Panc1 (cell line): Measurements from ENCODE around the gene SLC25A46. TPM values are rescaled to one million over a fixed set of nuclear protein-coding genes. Genes with fewer than 3 reads are reported as not detected.

Experiments used
- ATAC-seq: fragments of 200-7000 bp; cut with Tn5 transposase; 2 replicates; pipeline ENCODE4 v1.9.1; 2020; ENCODE audit warnings: mild to moderate bottlenecking, moderate library complexity
- BruUV-seq: library from RNA; stranded (reverse); fragments of 400-500 nt; replicated peaks from 2 replicates; lab custom pipeline; 2021; lab: Mats Ljungman, UMichigan
- CTCF ChIA-PET: fragments of 300-600 bp; sonication (Branson Sonifier 250); formaldehyde crosslinking; loops from one replicate; lab custom pipeline; 2022; ENCODE audit warnings: antibody characterized with exemption; lab: Charles Lee
- POLR2A ChIA-PET: fragments of 300-600 bp; sonication (Branson Sonifier 250); formaldehyde crosslinking; loops from one replicate; lab custom pipeline; 2022; ENCODE audit warnings: antibody characterized with exemption; lab: Charles Lee
- DNase-seq: peaks from one replicate; pipeline ENCODE4 v3.0.0-alpha.2; 2010; ENCODE audit warnings: low read depth, low spot score
- H3K27ac ChIP-seq: 2 replicates; pipeline ENCODE4 v1.5.1; 2011; ENCODE audit warnings: mild to moderate bottlenecking, low read length, inconsistent platforms
- H3K27me3 ChIP-seq: fragments of 200-500 bp; sonication (Bioruptor generic); 2 replicates; pipeline ENCODE4 v1.6.0; 2014; ENCODE audit warnings: low read length, inconsistent platforms; ENCODE audit not compliant: control insufficient read depth, insufficient read depth
- H3K36me3 ChIP-seq: fragments of 200-500 bp; sonication (Bioruptor generic); 2 replicates; pipeline ENCODE4 v1.5.1; 2014; ENCODE audit warnings: inconsistent platforms, mild to moderate bottlenecking, low read length, moderate library complexity; ENCODE audit not compliant: control insufficient read depth, insufficient read depth
- H3K4me1 ChIP-seq: 2 replicates; pipeline ENCODE4 v1.5.1; 2011; ENCODE audit warnings: inconsistent platforms, mild to moderate bottlenecking, low read length, moderate library complexity; ENCODE audit not compliant: control insufficient read depth, insufficient read depth
- H3K4me3 ChIP-seq, 2 experiments: 2 replicates each; pipeline ENCODE4 v1.5.1; 2011 to 2012; ENCODE audit warnings: low read depth in 2 of 2, low read length in 2 of 2, mild to moderate bottlenecking in 2 of 2, inconsistent platforms in 1 of 2, moderate library complexity in 1 of 2
- H3K9me3 ChIP-seq: fragments of 200-500 bp; sonication (Bioruptor generic); 2 replicates; pipeline ENCODE4 v1.5.1; 2014; ENCODE audit warnings: low read depth, mild to moderate bottlenecking, inconsistent platforms, low read length, moderate library complexity; ENCODE audit not compliant: control insufficient read depth, insufficient read depth
- CTCF ChIP-seq: fragments of 450-650 bp; IDR thresholded peaks from 2 replicates; pipeline ENCODE4 v1.5.1; 2017; ENCODE audit warnings: mild to moderate bottlenecking
- POLR2AphosphoS5 ChIP-seq: IDR thresholded peaks from 2 replicates; pipeline ENCODE4 v1.6.1; 2012; ENCODE audit warnings: mild to moderate bottlenecking, low read depth, low read length, moderate library complexity
- REST ChIP-seq, 2 experiments: IDR thresholded peaks; 2 replicates each; pipeline ENCODE4 v1.6.1; 2011 to 2012; ENCODE audit warnings: low read depth in 2 of 2, control low read depth in 1 of 2, low read length in 1 of 2, mild to moderate bottlenecking in 1 of 2, moderate library complexity in 1 of 2; ENCODE audit not compliant: insufficient read depth in 1 of 2
- SIN3A ChIP-seq: IDR thresholded peaks from 2 replicates; pipeline ENCODE4 v1.6.1; 2012; ENCODE audit warnings: low read depth, mild to moderate bottlenecking, low read length, moderate library complexity, borderline replicate concordance; ENCODE audit not compliant: insufficient read depth
- TCF7L2 ChIP-seq: IDR thresholded peaks from 2 replicates; pipeline ENCODE4 v1.6.1; 2011; ENCODE audit warnings: mild to moderate bottlenecking, low read depth, low read length, inconsistent platforms
- in situ Hi-C: cut with HindIII; loops from 2 replicates; pipeline ENCODE4 v1.10.0; 2016; ENCODE audit warnings: low sequenced_read_pairs, low pct_unique_long_range_greater_than_20kb
- intact Hi-C: fragments of 100-400 bp; cut with micrococcal nuclease; formaldehyde crosslinking; loops from one replicate; pipeline ENCODE4 v1.10.0; 2022; ENCODE audit not compliant: unreplicated experiment
- total RNA-seq: library from RNA; stranded (reverse); gene quantifications from one replicate; pipeline ENCODE4 v1.2.1, GENCODE V29; 2021; ENCODE audit not compliant: unreplicated experiment

Gene SLC25A46
- total RNA-seq, 1 experiment from 2014 or later = 34.5 TPM

- no peak overlapping the region for H3K27ac ChIP-seq
- intact Hi-C loops = no loop called here
- H3K9me3 ChIP-seq = no peaks in the 10 kb centered on the region
- H3K36me3 ChIP-seq = 0 out of 2 replicates have a peak, but pooled peaks cover 8% of the 10 kb centered on the region
- DNase-seq (no peak), ATAC-seq (no peak)
- TF ChIP-seq TCF7L2 (no peak), POLR2AphosphoS5 (no peak), REST (IDR thresholded peaks at IDR 0.05; ENCODE audit: insufficient read depth in 1 of 2, low read depth in 2 of 2, low read length in 1 of 2) (no peak), SIN3A (no peak), CTCF (no peak)
- no peak overlapping the region for H3K4me3 ChIP-seq
- in situ Hi-C loops = no loop called here
- POLR2A ChIA-PET = no interaction called here
- CTCF ChIA-PET = no interaction called here
- BruUV-seq = no TSS peak
- H3K4me1 ChIP-seq = no peaks in the 10 kb centered on the region
- no peaks in the 10 kb centered on the region for H3K27me3 ChIP-seq
Observed at GRCh38 chr5:110760158-110760557, 21.4 kb downstream of the SLC25A46 start.

- H3K36me3 ChIP-seq = no peaks in the 10 kb centered on the region
- in situ Hi-C loops (no loop called here), intact Hi-C loops (no loop called here)
- DNase-seq (no peak), ATAC-seq (no peak)
- no peak overlapping the region for H3K4me3 ChIP-seq
- POLR2A ChIA-PET = no interaction called here
- no peak overlapping the region for H3K27ac ChIP-seq
- BruUV-seq = no TSS peak
- H3K4me1 ChIP-seq = no peaks in the 10 kb centered on the region
- CTCF ChIA-PET = no interaction called here
- H3K9me3 ChIP-seq = no peaks in the 10 kb centered on the region
- TF ChIP-seq TCF7L2 = no peak
- H3K27me3 ChIP-seq = no peaks in the 10 kb centered on the region
Observed at GRCh38 chr5:110768138-110768860, 29.5 kb downstream of the SLC25A46 start.

GRCh38 chr5:110769000-110769681 is 30.3 kb downstream of the SLC25A46 start:
- Histone ChIP-seq H3K36me3 (no peaks in the 10 kb centered on the region), H3K4me1 (no peaks in the 10 kb centered on the region), H3K27me3 (no peaks in the 10 kb centered on the region), H3K4me3 (no peak overlapping the region), H3K27ac (no peak overlapping the region), H3K9me3 (no peaks in the 10 kb centered on the region)
- TF ChIP-seq POLR2AphosphoS5 (no peak), CTCF (no peak), SIN3A (no peak), TCF7L2 (no peak), REST (IDR thresholded peaks at IDR 0.05; ENCODE audit: insufficient read depth in 1 of 2, low read depth in 2 of 2, low read length in 1 of 2) (no peak)
- ChIA-PET POLR2A (no interaction called here), CTCF (no interaction called here)
- in situ Hi-C loops (no loop called here), intact Hi-C loops (no loop called here)
- no TSS peak for BruUV-seq
- ATAC-seq = no peak
- no peak for DNase-seq
